Ishikawa (cell line): ENCODE results near the gene ETV6.

Source experiments
- CEBPB ChIP-seq: IDR thresholded peaks from 2 replicates; pipeline ENCODE4 v1.6.1; 2012
- CREB1 ChIP-seq: IDR thresholded peaks from 2 replicates; pipeline ENCODE4 v1.6.1; 2012; ENCODE audit warnings: low read depth
- EGR1 ChIP-seq: IDR thresholded peaks from 2 replicates; pipeline ENCODE4 v1.6.1; 2012
- EP300 ChIP-seq: IDR thresholded peaks from 2 replicates; pipeline ENCODE4 v1.6.1; 2012; ENCODE audit warnings: borderline replicate concordance
- FOXM1 ChIP-seq: IDR thresholded peaks from 2 replicates; pipeline ENCODE4 v1.6.1; 2012; ENCODE audit warnings: low read depth, borderline replicate concordance
- NFIC ChIP-seq: IDR thresholded peaks from 2 replicates; pipeline ENCODE4 v1.6.1; 2012
- RAD21 ChIP-seq: IDR thresholded peaks from 2 replicates; pipeline ENCODE4 v1.6.1; 2012; ENCODE audit warnings: low read depth
- TAF1 ChIP-seq: IDR thresholded peaks from 2 replicates; pipeline ENCODE4 v1.6.1; 2012; ENCODE audit warnings: low read depth, mild to moderate bottlenecking
- TCF12 ChIP-seq: IDR thresholded peaks from 2 replicates; pipeline ENCODE4 v1.6.1; 2012; ENCODE audit warnings: low read depth
- TEAD4 ChIP-seq: IDR thresholded peaks from 2 replicates; pipeline ENCODE4 v1.6.1; 2012
- YY1 ChIP-seq: IDR thresholded peaks from 2 replicates; pipeline ENCODE4 v1.6.1; 2012; ENCODE audit warnings: low read depth
- ZBTB7A ChIP-seq: IDR thresholded peaks from 2 replicates; pipeline ENCODE4 v1.6.1; 2012; ENCODE audit warnings: low read depth
- TF ChIP-seq, protein P1 (sequence below): IDR thresholded peaks from 2 replicates; pipeline ENCODE4 v1.6.1; 2012
- TF ChIP-seq, protein P2 (sequence below): IDR thresholded peaks from 2 replicates; pipeline ENCODE4 v1.6.1; 2012; ENCODE audit warnings: low read depth, mild to moderate bottlenecking
- TF ChIP-seq, protein P3 (sequence below): IDR thresholded peaks from 2 replicates; pipeline ENCODE4 v1.6.1; 2012

Gene ETV6

DNA sequence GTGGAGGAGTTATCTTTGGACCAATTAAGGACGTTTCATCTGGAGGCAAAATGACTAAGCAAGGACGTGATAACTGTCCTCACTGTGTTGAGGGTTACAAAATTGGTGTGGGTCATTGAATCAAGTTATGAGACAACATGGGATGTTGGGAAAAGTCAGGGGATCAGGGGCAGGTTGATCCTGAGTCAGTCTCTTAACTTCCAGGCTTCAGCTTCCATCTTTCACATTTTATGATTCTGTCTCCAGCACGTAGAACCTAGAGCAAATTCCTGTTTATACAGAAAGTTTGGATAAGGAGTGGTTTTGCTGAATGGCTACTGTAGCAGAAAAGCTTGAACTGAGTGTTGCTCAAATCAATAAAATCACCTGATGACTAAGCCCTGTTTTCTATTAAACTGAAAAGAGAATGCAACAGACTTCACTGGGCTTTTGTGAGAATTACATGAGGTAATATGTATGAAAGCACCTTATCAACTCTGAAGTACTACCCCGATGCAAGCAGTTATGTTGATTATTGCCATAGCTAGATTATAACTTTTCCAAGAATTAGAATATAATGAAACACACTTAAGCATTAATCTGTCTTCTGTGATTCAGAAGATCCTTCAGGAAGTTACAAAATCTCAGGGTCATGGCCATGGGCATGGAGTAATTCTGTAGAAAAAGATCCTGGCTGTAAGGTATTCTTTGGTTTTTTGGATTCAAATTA lies 184.8 kb downstream of the ETV6 start:
- TF ChIP-seq CEBPB (no peak), TCF12 (no peak), TEAD4 (no peak), RAD21 (no peak)
- TF ChIP-seq, protein P1, sequence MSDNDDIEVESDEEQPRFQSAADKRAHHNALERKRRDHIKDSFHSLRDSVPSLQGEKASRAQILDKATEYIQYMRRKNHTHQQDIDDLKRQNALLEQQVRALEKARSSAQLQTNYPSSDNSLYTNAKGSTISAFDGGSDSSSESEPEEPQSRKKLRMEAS: no peak

DNA sequence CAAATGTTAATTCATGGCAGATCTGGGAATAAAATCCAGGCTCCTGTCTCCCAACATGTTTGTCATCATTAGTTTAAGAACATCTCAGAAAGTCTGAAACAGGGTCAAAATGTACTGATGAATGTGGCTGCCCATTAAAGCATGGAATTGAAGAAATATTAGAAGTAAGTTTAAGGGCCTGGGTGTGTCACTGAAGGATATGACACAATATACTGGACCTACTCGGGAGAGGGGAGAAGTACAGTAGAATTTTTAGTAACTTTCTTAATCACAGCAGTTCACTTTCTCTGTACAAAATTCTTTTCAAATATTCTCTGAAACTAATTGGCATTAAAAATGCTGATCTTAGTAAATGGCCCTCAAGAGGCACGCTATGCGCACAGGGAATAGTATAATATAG lies 185.5 kb downstream of the ETV6 start:
- TF ChIP-seq TCF12 (no peak), NFIC (no peak), YY1 (no peak), CREB1 (no peak), FOXM1 (no peak), TEAD4 (no peak), RAD21 (no peak), TAF1 (no peak), EP300 (no peak), EGR1 (no peak), ZBTB7A (no peak), CEBPB (no peak)
- TF ChIP-seq, protein P2, sequence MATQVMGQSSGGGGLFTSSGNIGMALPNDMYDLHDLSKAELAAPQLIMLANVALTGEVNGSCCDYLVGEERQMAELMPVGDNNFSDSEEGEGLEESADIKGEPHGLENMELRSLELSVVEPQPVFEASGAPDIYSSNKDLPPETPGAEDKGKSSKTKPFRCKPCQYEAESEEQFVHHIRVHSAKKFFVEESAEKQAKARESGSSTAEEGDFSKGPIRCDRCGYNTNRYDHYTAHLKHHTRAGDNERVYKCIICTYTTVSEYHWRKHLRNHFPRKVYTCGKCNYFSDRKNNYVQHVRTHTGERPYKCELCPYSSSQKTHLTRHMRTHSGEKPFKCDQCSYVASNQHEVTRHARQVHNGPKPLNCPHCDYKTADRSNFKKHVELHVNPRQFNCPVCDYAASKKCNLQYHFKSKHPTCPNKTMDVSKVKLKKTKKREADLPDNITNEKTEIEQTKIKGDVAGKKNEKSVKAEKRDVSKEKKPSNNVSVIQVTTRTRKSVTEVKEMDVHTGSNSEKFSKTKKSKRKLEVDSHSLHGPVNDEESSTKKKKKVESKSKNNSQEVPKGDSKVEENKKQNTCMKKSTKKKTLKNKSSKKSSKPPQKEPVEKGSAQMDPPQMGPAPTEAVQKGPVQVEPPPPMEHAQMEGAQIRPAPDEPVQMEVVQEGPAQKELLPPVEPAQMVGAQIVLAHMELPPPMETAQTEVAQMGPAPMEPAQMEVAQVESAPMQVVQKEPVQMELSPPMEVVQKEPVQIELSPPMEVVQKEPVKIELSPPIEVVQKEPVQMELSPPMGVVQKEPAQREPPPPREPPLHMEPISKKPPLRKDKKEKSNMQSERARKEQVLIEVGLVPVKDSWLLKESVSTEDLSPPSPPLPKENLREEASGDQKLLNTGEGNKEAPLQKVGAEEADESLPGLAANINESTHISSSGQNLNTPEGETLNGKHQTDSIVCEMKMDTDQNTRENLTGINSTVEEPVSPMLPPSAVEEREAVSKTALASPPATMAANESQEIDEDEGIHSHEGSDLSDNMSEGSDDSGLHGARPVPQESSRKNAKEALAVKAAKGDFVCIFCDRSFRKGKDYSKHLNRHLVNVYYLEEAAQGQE: no peak
- TF ChIP-seq, protein P3, sequence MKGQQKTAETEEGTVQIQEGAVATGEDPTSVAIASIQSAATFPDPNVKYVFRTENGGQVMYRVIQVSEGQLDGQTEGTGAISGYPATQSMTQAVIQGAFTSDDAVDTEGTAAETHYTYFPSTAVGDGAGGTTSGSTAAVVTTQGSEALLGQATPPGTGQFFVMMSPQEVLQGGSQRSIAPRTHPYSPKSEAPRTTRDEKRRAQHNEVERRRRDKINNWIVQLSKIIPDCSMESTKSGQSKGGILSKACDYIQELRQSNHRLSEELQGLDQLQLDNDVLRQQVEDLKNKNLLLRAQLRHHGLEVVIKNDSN: no peak
- TF ChIP-seq, protein P1: no peak

DNA sequence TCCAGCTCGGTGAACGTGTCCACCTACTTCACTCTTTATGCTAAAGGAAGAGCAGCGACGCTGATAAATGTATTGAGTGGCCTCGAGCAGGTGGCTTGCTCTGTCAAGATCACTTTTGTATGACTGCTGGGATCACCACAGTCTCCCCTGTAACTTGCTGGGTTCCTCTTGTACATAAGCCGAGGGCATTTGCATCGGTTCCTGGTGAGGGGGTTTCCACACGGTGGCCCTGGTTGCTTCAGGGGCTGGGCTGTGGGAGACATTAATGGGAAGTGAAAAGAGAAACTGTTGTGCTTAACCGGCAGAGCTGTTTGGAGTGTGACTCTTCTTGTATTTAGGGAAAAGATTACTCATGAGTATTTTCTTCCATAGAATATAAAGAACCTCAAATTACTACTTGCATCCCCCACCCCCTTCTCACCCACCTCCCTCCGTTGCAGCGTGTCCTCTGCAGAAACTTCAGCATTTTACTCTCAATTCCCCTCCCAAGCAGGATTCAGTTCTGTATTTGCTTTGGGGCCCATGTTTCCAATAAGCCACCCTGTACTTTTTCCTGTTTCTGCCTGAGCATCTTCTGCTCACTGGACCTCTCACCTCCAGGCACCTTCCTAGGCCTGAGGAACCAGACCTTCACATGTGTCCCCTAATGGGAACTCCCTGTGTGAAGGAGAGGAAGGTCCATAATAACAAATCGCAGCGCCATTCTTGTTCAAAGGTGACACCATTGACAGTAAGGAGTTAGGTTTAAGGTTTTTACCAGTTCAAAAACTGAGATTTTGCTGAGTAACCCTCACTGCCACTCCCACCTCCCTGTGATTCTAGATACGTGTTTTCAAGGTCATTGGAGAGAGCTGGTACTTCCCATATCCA lies 187.0 kb downstream of the ETV6 start:
- TF ChIP-seq YY1 (no peak), EP300 (no peak), RAD21 (no peak), CREB1 (no peak), FOXM1 (no peak), TAF1 (no peak), NFIC (no peak)
- TF ChIP-seq, protein P1: no peak
- TF ChIP-seq, protein P3: no peak

DNA sequence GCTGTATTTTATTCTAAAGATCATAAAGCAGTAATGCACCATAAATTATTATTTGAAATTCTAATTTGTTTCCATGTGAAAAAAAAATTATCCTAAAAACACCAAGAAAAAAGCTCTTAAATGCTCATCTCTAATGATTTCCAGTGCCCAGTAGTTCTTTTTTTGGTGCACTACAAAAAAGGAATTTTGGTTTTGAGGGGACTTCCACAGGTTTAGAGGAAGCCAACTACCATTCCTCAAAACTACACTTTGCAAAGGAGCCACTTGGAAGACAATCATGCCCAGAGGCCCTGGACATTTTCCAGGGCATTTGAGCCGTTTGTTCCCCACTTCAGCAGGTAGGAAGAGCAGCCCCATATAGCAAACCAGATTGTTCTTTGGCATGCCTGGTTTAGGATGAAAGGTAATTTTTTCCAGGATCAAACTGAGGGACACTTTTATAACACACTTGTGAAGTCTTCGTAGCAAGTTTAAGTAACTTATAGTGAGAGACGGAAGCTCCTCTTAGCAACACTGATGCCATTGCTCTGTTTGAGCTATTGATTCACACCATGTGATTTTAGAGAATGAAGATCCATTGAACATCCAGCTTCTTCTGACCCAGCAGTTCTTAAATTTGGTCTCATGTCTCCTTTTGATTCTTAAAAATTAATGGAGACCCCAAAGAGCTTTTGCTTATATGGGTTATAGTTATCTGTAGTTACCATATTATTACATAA lies 187.9 kb downstream of the ETV6 start:
- no peak for TF ChIP-seq TCF12
- no peak for TF ChIP-seq RAD21
- TF ChIP-seq EP300: no peak
- TF ChIP-seq FOXM1: no peak
- no peak for TF ChIP-seq TEAD4
- no peak for TF ChIP-seq CREB1
- TF ChIP-seq, protein P1: no peak
- no peak for TF ChIP-seq EGR1
- no peak for TF ChIP-seq YY1
- no peak for TF ChIP-seq TAF1
- TF ChIP-seq ZBTB7A: no peak
- TF ChIP-seq NFIC: no peak
- TF ChIP-seq, protein P3: no peak
- TF ChIP-seq, protein P2: no peak
- TF ChIP-seq CEBPB: no peak
